ENCODE measurements around the gene FASLG. TPM values are rescaled to one million over a fixed set of nuclear protein-coding genes. Genes with fewer than 3 reads are reported as not detected.

FASLG gene
- total RNA-seq, 2 experiments from 2014 or later: 0.31 to 0.67 TPM

- CTCF ChIA-PET: interaction anchor here (0.6 to 1.5 kb wide), 7 partner anchors 25 to 60 kb away, joined by 3 to 10 read pairs (median 3); no protein-coding TSS in a partner anchor
- no peak overlapping the region for H3K4me3 Mint-ChIP-seq
- H3K27ac Mint-ChIP-seq: peak overlapping the region; percentile 65
- H3K4me1 Mint-ChIP-seq (ENCODE audit: low read depth): peaks cover 64% of the 10 kb centered on the region
- intact Hi-C loops (cut with micrococcal nuclease): loop anchor here (1.0 to 10.0 kb wide), 8 partner anchors 8 to 396 kb away; no protein-coding TSS in a partner anchor
- peak; percentile 71 for DNase-seq
- H3K36me3 Mint-ChIP-seq (ENCODE audit: low read depth): peaks cover 9% of the 10 kb centered on the region
- H3K9me3 Mint-ChIP-seq: no peaks in the 10 kb centered on the region
- no peaks in the 10 kb centered on the region for H3K27me3 Mint-ChIP-seq (ENCODE audit: low read depth)
Observed at GRCh38 chr1:172670316-172670715, 11.4 kb downstream of the FASLG start.

DNA sequence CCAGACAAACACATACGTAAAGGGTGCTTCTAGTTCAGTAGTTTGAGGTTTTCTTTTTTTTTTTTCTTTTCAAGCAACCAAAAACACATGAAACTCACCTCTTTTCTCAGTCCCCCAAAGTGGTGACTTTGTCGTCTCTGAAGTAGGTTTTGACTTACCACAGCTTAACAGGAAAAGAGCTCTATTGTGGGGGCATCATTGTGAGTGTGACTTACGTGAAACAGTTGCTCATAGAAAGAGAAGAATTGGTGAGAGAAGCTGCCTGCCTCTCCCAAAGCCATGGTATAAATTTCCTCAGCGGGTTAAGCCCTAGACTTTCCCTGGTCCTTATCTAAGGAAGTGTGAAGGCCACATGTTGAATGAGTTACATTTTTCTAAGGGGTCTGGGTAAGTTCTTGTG, 11.9 kb downstream of the FASLG start:
- H3K27ac Mint-ChIP-seq: peak overlapping the region; percentile 50
- H3K36me3 Mint-ChIP-seq (ENCODE audit: low read depth): peaks cover 5% of the 10 kb centered on the region
- H3K4me3 Mint-ChIP-seq: no peak overlapping the region
- CTCF ChIA-PET: interaction anchor here (0.6 to 1.5 kb wide), 8 partner anchors 24 to 75 kb away, joined by 3 to 10 read pairs (median 3); no protein-coding TSS in a partner anchor
- H3K27me3 Mint-ChIP-seq (ENCODE audit: low read depth): no peaks in the 10 kb centered on the region
- DNase-seq: peak; percentile 57
- H3K4me1 Mint-ChIP-seq (ENCODE audit: low read depth): peaks cover 68% of the 10 kb centered on the region
- no peaks in the 10 kb centered on the region for H3K9me3 Mint-ChIP-seq
- intact Hi-C loops (cut with micrococcal nuclease): loop anchor here (1.0 to 10.0 kb wide), 8 partner anchors 8 to 396 kb away; no protein-coding TSS in a partner anchor

DNA sequence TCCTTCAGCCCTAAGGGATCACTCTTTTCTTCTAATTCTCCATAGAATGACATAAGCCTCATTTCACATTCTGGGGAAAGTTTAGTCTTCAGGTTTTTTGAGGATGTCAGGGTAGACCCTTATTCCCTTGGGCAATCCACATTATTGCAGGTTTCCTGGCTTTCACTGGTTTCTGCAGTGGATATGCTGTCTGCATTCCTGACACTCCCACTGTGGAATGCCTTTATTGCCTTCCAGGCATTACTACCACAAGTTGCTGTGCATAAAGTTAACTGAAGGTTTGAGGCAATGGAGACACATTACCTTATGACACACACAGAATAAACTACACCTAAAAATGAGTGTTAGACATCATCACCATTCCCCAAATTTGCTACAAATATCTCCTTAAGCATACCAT, 12.7 kb downstream of the FASLG start:
- H3K27ac Mint-ChIP-seq: no peak overlapping the region
- H3K4me3 Mint-ChIP-seq: no peak overlapping the region
- H3K4me1 Mint-ChIP-seq (ENCODE audit: low read depth): peaks cover 70% of the 10 kb centered on the region
- CTCF ChIA-PET: interaction anchor here (0.7 kb wide), 1 partner anchor 75 kb away, joined by 3 read pairs; no protein-coding TSS in a partner anchor
- intact Hi-C loops (cut with micrococcal nuclease): loop anchor here (2.0 to 10.0 kb wide), 3 partner anchors 45 to 397 kb away; no protein-coding TSS in a partner anchor
- no peaks in the 10 kb centered on the region for H3K9me3 Mint-ChIP-seq
- H3K27me3 Mint-ChIP-seq (ENCODE audit: low read depth): no peaks in the 10 kb centered on the region
- peaks cover 1% of the 10 kb centered on the region for H3K36me3 Mint-ChIP-seq (ENCODE audit: low read depth)
- no peak for DNase-seq

GRCh38 chr1:172672720-172673119, 13.8 kb downstream of the FASLG start:
- intact Hi-C loops (cut with micrococcal nuclease): loop anchor here (10.0 kb wide), 1 partner anchor 398 kb away; no protein-coding TSS in a partner anchor

DNA sequence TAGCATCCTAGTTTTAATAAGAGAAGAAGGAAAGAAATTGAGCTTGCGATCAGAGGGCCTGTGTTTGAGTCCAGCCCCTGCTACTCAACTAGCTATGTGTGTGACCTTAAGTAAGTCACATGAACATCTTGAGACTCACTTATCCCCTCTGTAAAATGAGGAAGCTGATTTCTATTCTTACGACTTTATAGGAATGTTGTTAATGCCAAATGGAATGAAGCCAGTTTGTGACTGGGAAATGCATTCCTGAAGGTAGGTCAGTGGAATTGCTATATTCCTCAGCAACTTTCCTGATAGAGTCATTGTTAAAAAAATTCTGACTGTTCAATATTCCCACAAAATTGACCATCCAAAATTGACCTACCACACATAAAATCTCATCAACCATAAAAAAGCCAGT, 14.9 kb downstream of the FASLG start:
- peaks cover 77% of the 10 kb centered on the region for H3K4me1 Mint-ChIP-seq (ENCODE audit: low read depth)
- no peaks in the 10 kb centered on the region for H3K9me3 Mint-ChIP-seq
- CTCF ChIA-PET: interaction anchor here (1.6 kb wide), 1 partner anchor 46 kb away, joined by 6 read pairs; no protein-coding TSS in a partner anchor
- intact Hi-C loops (cut with micrococcal nuclease): loop anchor here (2.0 to 10.0 kb wide), 3 partner anchors 15 to 399 kb away; partner anchors contain the start of gene FASLG
- H3K4me3 Mint-ChIP-seq: no peak overlapping the region
- no peak overlapping the region for H3K27ac Mint-ChIP-seq
- peaks cover 1% of the 10 kb centered on the region for H3K36me3 Mint-ChIP-seq (ENCODE audit: low read depth)
- DNase-seq: no peak
- no peaks in the 10 kb centered on the region for H3K27me3 Mint-ChIP-seq (ENCODE audit: low read depth)

More at GRCh38 chr1:172672720-172673119, 13.8 kb downstream of the FASLG start:
- Mint-ChIP-seq H3K27ac (no peak overlapping the region), H3K4me1 (ENCODE audit: low read depth) (peaks cover 74% of the 10 kb centered on the region), H3K4me3 (no peak overlapping the region), H3K27me3 (ENCODE audit: low read depth) (no peaks in the 10 kb centered on the region), H3K36me3 (ENCODE audit: low read depth) (peaks cover 1% of the 10 kb centered on the region), H3K9me3 (no peaks in the 10 kb centered on the region)
- CTCF ChIA-PET: interaction anchor here (1.0 kb wide), 1 partner anchor 8 kb away, joined by 3 read pairs; no protein-coding TSS in a partner anchor
- no peak for DNase-seq

- Mint-ChIP-seq H3K4me1 (ENCODE audit: low read depth) (peaks cover 74% of the 10 kb centered on the region), H3K4me3 (peak overlapping the region; percentile 8), H3K27ac (peak overlapping the region; percentile 66), H3K9me3 (no peaks in the 10 kb centered on the region), H3K36me3 (ENCODE audit: low read depth) (no peaks in the 10 kb centered on the region), H3K27me3 (ENCODE audit: low read depth) (no peaks in the 10 kb centered on the region)
- CTCF ChIA-PET: interaction anchor here (0.9 to 1.6 kb wide), 6 partner anchors 11 to 53 kb away, joined by 3 to 8 read pairs (median 4); partner anchors contain the start of gene FASLG
- peak; percentile 20 for DNase-seq
- intact Hi-C loops (cut with micrococcal nuclease): loop anchor here (1.0 to 10.0 kb wide), 6 partner anchors 13 to 400 kb away; partner anchors contain the start of gene FASLG
Observed at GRCh38 chr1:172674831-172675613, 16.1 kb downstream of the FASLG start.

DNA sequence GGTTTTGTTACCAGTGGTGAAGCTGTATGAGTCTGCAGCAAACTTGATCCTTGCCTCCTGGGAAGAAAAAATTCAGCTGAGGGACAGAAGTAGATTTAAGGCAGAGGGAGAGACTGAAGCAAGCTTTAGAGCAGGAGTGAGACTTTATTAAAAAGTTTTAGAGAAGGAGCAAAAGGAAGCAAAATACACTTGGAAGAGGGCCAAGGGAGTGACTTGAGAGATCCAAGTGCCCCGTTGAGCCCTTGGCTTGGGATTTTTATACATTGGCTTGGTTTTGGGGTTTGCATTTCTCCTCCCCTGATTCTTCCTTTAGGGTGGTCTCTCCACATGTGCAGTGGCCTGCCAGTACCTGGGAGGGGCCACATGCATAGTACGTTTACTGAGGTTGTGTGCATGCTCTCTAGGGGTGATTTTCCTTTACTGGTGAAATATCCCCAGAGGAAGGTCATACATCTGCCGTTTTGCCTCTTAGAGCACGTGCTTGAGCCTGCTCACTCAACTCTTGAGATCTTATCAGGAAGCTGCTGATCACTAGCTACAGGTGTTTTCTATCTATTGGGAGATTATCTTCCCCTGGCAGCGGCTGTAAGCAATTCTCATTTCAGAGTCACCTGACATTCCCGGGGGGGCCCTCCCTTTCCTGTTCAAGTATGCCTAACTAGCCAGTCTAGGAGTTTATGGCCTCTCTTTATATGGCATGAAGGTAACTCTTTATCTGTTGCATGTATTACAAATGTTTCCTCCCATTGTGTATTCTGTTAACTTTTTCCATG, 20.3 kb downstream of the FASLG start:
- CTCF ChIA-PET: interaction anchor here (0.6 to 1.6 kb wide), 4 partner anchors 15 to 70 kb away, joined by 3 to 7 read pairs (median 4); no protein-coding TSS in a partner anchor
- H3K27me3 Mint-ChIP-seq (ENCODE audit: low read depth): no peaks in the 10 kb centered on the region
- no peaks in the 10 kb centered on the region for H3K9me3 Mint-ChIP-seq
- DNase-seq: peak; percentile 29
- no peak overlapping the region for H3K4me3 Mint-ChIP-seq
- H3K36me3 Mint-ChIP-seq (ENCODE audit: low read depth): no peaks in the 10 kb centered on the region
- H3K27ac Mint-ChIP-seq: no peak overlapping the region
- H3K4me1 Mint-ChIP-seq (ENCODE audit: low read depth): peaks cover 48% of the 10 kb centered on the region
- intact Hi-C loops (cut with micrococcal nuclease): loop anchor here (10.0 kb wide), 1 partner anchor 404 kb away; no protein-coding TSS in a partner anchor

GRCh38 chr1:172680244-172680643, 21.3 kb downstream of the FASLG start:
- H3K36me3 Mint-ChIP-seq (ENCODE audit: low read depth): no peaks in the 10 kb centered on the region
- H3K27ac Mint-ChIP-seq: no peak overlapping the region
- DNase-seq: no peak
- H3K4me3 Mint-ChIP-seq: no peak overlapping the region
- no peaks in the 10 kb centered on the region for H3K27me3 Mint-ChIP-seq (ENCODE audit: low read depth)
- H3K4me1 Mint-ChIP-seq (ENCODE audit: low read depth): peaks cover 38% of the 10 kb centered on the region
- intact Hi-C loops (cut with micrococcal nuclease): no loop called here
- CTCF ChIA-PET: interaction anchor here (1.0 kb wide), 1 partner anchor 51 kb away, joined by 3 read pairs; no protein-coding TSS in a partner anchor
- H3K9me3 Mint-ChIP-seq: no peaks in the 10 kb centered on the region

GRCh38 chr1:172680733-172681275, 21.9 kb downstream of the FASLG start:
- DNase-seq: no peak
- CTCF ChIA-PET: no interaction called here
- no peaks in the 10 kb centered on the region for H3K27me3 Mint-ChIP-seq (ENCODE audit: low read depth)
- H3K9me3 Mint-ChIP-seq: no peaks in the 10 kb centered on the region
- peaks cover 33% of the 10 kb centered on the region for H3K4me1 Mint-ChIP-seq (ENCODE audit: low read depth)
- H3K27ac Mint-ChIP-seq: no peak overlapping the region
- no peak overlapping the region for H3K4me3 Mint-ChIP-seq
- intact Hi-C loops (cut with micrococcal nuclease): no loop called here
- no peaks in the 10 kb centered on the region for H3K36me3 Mint-ChIP-seq (ENCODE audit: low read depth)

- peaks cover 14% of the 10 kb centered on the region for H3K4me1 Mint-ChIP-seq (ENCODE audit: low read depth)
- H3K27ac Mint-ChIP-seq: no peak overlapping the region
- no peak overlapping the region for H3K4me3 Mint-ChIP-seq
- H3K27me3 Mint-ChIP-seq (ENCODE audit: low read depth): no peaks in the 10 kb centered on the region
- intact Hi-C loops (cut with micrococcal nuclease): no loop called here
- DNase-seq: no peak
- no peaks in the 10 kb centered on the region for H3K36me3 Mint-ChIP-seq (ENCODE audit: low read depth)
- CTCF ChIA-PET: no interaction called here
- no peaks in the 10 kb centered on the region for H3K9me3 Mint-ChIP-seq
Observed at GRCh38 chr1:172682812-172683211, 23.9 kb downstream of the FASLG start.

- CTCF ChIA-PET: interaction anchor here (0.8 kb wide), 1 partner anchor 34 kb away, joined by 6 read pairs; no protein-coding TSS in a partner anchor
- intact Hi-C loops (cut with micrococcal nuclease): no loop called here
- no peak overlapping the region for H3K4me3 Mint-ChIP-seq
- H3K27me3 Mint-ChIP-seq (ENCODE audit: low read depth): no peaks in the 10 kb centered on the region
- no peak for DNase-seq
- H3K9me3 Mint-ChIP-seq: no peaks in the 10 kb centered on the region
- H3K27ac Mint-ChIP-seq: no peak overlapping the region
- H3K36me3 Mint-ChIP-seq (ENCODE audit: low read depth): no peaks in the 10 kb centered on the region
- peaks cover 2% of the 10 kb centered on the region for H3K4me1 Mint-ChIP-seq (ENCODE audit: low read depth)
Observed at GRCh38 chr1:172686143-172686542, 27.2 kb downstream of the FASLG start.

Data from activated naive CD4-positive, alpha-beta T cell treated with anti-CD3 and anti-CD28 coated beads for 36 hours (primary cell).